Stimulated activated CD8-positive, alpha-beta memory T cell treated with anti-CD3 and anti-CD28 coated beads, Interleukin-15, amount 100 ng/mL, for 24 hours (primary cell): ENCODE results near the gene SLCO3A1.
"Not testable (repeated sequence)": the region's sequence is repeated elsewhere in the genome, so short reads cannot be mapped to it uniquely, and the experiment has no call there.

ENCODE experiments used
- DNase-seq: peaks from one replicate; pipeline ENCODE4 v3.0.0-alpha.2; 2020; ENCODE audit warnings: low read depth

Gene SLCO3A1

DNA sequence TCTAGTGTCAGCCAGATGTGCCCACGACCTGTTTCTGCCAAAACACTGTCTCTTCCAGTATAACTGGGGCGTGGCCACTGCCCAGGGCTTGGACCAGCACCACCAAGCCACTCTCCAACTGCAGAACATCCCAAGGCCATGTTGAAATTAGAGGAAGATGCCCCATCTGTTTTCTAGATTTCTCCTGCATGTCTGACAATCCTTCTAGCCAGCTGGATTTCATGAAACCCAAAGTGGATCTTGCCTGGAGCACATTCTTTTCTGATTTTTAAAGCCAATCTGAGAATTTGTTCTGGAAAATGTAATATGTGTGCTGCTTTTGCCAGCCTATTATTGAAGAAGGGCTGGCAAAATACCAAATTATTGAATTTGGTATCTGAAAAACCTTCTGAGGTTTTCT lies 182.5 kb downstream of the SLCO3A1 start:
- DNase-seq: no peak

DNA sequence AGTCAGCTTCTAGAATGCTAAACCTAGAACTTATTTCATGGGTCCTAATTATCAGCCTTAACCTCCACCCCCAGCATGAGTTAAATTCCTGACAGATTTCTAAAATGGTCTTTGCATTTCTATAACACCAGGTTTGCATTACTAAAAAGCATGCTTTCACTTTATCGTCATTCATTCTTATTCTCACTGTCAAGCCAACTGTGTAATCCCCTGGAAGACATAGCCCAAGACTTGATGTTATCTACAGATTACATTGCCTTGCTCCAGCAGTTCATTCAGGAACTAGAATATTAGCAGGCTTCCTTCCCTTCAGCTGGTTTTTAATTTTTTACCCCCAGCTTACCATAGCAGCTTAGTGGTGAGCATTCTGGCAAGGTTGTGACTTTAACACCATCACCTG lies 184.0 kb downstream of the SLCO3A1 start:
- DNase-seq: no peak

DNA sequence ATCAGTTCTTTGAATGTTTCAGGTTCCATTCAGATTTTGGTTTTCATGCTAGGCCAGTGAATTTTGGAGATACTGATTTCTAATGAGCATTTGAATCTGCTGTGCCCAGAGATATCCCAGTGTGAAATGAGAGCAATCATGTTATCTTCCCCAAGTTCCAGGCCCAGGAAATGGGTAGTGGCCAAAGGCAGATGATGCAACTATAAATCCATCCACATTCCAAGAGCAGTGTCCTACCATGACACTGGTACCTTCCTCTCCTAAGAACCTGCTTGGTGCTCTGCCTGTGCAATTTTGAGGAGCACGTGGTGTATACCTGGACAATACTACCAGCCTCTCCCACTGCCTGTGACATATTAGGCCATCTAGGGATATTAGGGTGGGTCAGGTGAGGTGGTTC lies 186.8 kb downstream of the SLCO3A1 start:
- no peak for DNase-seq

DNA sequence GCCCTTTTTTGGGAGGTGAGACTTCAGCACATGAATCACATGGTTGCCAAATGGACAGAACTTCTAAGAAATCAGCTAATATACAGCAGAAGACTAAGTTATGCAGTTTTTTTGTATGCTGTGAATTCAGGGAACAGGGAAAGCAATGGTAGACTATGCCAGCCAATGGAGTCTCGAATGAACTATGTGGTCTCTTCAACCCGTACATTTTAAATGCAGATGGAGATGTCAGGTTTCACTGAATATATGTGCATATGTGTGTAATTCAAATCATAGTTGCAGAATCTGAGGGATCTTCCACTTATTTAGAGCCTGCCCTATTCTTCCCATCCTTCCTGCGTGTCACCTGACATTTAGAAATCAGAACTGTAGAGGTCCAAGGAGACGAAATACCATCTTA lies 187.9 kb downstream of the SLCO3A1 start:
- DNase-seq: no peak

DNA sequence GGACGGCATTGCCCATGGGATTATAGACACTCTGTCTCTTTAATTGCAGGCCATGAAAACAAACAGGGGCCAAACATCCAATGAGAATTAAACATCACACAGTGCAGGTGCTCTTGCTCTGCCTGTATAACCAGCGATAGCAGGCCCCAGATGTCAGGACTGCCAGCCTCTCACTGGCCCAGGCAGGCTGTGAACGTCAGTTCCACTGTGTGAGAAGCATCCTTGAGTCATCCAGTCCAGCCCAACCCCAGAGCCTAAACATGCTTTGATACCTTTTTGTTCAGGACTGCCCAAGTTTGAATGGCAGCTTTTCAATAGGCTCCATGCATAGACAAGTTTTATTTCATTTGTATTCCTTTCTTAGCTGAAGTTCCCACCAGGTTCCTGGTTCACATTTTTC lies 189.8 kb downstream of the SLCO3A1 start:
- DNase-seq: no peak

DNA sequence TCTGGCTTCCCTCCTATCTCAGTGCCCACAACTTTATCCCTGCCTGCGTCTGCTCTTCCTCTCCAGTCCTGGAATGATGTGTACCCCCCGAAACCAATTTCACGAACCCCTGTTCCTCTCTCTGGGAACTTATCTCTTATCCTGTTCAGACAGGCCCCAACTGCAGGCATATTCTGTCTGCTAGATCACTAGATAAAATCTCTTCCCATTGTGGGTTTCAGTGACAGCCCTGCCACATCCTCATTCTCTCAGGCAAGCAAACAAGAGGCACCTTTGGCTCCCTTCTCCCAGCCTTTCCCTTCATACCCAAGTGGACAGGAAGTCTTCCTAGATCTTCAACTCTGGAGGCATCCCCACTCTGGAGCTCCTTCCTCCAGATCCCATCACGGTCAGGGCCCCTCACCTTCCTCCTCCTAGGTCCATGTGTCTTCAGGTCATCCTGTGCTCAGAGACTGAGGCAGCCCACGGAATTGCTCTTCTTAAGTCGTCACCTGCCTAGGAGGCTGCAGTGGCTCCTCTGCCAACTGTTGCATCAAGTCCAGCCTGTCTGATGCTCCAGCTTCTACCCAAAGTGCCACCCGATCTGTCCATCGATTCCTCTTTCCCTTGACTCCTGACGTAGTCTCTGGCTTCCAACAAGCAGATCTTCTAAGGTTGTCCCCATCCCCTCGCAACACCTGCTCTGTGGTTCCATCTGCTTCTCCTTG lies 190.8 kb downstream of the SLCO3A1 start:
- DNase-seq: no peak

DNA sequence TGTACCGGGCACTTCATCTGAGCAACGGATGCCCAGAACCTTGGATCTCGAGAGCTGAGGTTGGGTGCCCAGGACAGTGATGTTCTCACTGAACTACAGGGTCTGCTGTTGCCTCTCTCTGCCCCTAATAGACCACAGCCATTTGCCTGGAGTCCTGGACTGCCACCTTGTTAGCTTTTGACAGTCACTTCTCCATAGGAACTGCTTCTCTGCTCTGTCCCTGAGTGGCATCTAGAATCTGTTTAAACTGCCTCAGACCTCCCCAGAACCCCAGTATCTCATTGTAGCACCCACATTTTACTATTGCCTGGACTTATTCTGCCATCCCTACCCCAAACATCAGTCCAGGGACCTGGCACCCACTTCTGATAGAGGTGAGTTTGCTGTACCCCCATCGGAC lies 194.4 kb downstream of the SLCO3A1 start:
- DNase-seq: no peak

DNA sequence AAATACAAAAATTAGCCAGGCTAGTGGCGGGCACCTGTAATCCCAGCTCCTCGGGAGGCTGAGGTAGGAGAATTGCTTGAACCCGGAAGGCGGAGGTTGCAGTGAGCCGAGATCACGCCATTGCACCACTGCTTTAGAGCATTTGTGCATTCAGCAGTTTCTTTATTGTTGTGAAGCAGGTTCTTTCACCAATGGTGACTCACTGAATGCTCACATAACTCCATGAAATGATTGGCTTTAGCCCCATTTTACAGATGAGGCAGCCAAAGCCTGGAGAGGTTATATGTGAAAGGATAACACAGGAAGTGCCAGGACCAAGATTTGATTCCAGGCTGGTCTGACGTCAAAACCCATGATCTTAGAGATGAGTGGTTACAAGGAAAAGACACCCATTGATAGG lies 195.2 kb downstream of the SLCO3A1 start:
- DNase-seq: no peak

DNA sequence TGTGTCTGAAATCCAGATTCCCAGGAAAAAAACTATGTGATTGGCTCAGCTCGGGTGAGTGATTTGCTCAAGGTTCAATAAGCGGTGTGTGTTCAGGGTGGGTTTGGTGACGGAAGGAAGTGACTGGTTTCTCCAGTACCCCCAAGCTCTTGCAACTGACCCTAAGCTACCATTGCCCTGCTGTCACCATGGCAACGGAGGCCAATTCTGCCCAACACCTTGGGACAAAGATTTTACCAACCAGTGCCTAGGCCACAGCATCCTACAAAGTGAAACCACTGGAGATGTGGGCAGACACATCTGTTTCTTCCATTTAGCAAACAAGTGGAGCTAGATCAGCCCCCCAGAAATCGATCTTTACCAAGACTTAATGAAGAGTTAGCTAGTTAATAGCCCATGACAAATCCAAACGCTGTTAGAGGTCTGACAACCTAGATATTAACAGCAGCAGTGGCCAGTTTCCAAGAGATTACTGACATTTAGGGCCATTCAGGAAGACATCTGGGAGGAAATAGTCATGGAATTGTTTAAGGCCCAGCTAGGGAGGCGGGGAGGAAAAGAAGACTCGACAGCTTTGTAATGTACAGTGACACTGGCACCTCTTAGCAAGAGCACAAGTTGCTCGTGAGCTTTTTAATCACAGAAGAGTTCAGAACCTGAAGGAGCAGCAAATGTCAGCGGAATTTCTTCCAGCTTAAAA lies 195.9 kb downstream of the SLCO3A1 start:
- no peak for DNase-seq

DNA sequence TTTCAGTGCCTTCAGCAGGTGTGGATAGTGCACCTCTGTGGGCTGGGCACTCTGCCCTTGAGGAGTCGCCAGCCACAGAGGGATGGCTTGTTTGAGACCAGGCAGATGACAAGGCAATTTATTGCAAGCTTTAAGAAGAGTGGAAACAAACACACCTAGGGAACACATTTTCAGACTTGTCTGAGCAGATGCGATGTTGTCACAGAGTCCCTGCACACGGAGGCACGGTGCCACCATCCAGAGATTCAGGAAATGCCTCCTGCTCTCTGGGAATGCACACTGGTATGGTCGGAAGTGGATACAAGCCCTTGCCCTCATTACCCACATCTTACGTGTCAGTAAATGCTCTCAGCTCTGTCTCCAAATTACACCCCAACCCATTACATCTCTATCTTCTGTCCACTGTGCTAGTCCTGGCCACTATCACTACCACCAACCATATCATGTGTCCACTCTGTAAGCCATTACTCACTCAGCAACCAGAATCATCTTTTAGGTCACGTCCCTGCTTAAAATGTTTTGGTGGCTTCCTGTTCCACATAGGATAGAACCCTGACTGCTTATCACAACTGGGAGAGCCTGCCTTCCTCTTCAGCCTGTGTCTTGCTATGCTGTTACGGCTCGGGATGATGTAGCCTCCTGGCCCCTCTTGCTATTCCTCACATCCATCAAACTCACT lies 196.9 kb downstream of the SLCO3A1 start:
- no peak for DNase-seq

DNA sequence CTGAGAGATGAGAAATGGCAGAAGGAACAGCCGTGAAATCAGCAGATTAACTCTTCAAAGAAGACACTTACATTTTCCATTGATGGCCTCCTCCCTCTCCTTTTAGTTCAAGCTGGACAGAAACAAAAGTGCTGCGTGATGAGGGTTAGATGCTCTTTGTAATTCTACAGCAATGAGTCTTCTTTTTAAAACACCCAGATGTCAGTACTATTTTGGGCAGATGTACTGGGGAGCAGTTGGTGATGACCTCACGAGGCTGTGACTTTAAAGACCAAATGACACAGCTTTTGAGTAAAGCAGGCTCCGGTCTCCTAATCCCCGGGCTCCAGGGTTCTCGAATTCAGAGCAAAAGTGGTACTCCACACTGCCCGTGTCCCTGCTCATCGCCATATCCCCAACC lies 198.2 kb downstream of the SLCO3A1 start:
- no peak for DNase-seq

DNA sequence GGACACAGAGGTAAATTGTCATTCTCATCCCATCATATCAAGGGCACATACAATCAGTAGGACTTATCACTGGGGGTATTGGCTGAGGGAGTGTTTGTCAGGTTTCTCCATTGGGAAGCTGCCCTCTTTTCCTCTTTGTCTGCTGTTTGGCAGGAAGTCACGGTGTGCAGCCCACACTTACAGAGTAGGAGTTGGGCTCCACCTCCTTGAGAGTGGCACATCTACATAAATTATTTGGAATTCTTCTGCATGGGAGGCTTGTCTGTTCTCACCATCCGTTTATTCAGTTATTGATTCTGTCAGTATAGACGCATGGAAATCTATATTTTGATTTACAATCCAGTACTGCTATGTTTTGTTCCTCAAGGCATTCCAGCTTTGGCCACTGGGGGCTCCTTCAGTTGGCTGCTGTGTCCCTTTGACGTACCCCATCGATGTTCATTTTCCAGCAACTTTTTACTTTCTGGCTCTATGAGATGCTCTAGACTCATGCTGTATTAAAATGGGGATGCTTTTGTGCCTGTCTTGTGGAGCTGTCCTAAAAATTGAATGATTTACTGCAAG lies 200.3 kb downstream of the SLCO3A1 start:
- DNase-seq: no peak

DNA sequence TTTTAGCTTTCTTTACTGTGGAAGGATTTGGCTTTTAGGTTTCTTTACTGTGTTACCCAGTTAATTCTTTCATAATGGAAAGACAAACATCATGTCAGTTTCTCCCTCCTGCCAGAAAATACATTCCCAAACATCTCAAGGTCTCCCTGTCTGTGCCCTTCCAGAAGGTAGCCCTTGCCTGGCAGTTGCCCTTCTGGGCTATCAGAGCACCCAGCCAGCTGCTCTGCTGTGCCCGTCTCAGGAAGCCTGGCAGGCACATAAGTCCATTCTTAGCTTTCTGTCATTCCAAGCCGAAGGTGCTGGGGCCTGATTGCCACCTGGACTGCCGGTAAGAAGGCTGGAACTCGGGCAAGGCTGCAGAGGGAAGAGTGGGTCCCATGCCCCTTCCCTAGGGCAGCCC lies 203.4 kb downstream of the SLCO3A1 start:
- DNase-seq: no peak

DNA sequence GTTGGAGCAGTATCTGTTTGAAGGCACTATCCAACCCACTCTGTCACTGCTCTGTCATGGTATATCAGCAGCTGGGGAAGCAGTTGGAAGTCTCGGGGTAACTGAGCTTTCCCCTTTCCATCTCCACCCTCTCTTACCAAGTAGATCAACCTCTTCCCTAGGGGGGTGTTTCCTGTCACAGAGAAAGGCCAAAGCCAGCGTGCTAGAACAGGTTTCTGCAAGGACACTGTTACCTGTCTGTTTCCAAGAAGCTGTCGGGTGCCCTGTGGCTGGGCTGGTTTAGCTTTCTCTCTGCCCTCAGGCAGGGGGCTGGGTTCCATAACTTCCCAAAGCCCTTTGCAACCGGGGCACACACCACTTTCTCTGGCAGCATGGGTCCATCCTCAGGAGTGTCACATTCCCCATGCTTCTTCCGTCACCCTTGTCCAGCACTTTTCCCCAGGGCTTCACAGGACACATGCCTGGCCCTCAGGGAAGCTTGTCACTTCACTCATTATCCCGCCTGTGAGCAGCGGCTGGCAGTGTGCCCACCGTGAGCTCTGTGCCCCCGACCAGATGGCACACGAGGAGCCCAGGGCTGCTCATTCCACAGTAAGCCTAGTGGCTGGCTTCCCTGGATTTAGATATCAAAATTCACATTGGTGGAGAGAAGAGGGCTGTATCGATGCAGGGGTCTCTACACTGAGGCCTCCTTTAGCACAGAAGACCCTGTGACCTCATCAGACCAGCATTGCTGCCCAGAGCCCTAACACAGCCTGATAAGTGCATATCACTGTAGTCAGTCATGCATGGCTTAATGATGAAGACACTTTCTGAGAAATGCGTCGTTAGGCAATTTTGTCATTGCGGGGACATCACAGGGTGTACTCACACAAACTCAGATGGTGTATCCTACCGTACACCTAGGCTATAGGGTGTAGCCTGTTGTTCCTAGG lies 205.8 kb downstream of the SLCO3A1 start:
- no peak for DNase-seq

DNA sequence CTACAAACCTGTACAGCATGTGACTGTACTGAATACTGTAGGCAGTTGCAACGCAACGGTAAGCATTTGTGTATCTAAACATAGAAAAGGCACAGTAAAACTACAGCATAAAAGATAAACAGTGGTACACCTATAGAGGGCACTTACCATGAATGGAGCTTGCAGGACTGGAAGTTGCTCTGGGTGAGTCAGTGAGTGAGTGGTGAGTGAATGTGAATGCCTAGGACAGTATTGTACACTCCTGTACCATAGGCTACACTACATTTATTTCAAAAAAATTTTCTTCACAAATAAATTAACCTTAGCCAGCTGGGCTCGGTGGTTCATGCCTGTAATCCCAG lies 206.4 kb downstream of the SLCO3A1 start:
- DNase-seq: not testable (repeated sequence)

DNA sequence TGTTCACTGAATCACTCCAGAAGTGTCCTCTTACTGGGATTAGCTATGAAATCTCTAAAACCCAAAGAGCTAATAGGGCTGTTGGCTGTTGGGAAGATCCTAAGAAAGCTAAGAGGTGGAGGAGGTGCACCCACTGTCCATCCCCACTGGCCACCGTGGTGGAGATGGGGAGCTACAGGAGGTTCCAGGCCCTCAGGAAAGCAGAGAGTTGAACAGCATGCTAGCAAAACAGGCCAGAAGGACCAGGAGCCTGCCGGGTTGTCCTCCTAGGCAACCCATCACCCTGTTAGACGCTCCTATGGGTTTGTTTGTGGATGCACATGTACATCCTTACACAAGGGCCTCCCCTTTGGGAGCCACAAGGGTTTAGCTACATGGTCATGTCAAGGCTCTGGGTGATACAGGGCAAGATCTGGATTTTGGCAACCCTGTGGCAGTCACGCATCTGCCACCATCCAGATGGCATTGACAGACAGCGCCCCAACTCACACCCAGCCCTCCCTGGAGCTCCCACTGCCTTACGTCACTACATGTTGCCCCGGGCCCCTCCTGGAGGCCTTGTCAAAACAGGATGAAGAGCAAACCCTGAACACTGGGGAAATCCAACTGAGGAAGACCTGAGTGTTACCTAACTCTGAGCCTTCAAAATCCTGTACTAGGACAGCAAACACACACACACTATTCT lies 208.1 kb downstream of the SLCO3A1 start:
- no peak for DNase-seq

DNA sequence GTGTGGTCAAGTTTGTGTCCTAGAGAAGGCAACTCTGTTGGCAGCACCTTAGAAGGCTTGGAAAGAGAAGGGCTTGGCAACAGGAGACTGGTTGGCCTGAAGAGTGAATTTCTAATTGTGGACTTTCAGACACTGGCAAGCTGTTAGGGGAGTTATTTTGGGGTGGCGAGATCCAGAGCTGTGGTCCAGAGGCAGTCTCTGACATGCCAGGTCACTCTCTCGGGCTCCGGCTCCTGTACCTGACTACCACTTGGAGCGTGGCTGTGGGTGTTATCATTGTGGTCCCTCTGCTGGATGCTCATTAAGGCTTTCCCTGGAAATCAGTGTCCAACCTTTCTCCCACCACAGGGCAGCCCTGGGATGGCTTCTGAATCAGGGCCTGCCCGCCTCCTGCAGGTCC lies 209.0 kb downstream of the SLCO3A1 start:
- DNase-seq: no peak

DNA sequence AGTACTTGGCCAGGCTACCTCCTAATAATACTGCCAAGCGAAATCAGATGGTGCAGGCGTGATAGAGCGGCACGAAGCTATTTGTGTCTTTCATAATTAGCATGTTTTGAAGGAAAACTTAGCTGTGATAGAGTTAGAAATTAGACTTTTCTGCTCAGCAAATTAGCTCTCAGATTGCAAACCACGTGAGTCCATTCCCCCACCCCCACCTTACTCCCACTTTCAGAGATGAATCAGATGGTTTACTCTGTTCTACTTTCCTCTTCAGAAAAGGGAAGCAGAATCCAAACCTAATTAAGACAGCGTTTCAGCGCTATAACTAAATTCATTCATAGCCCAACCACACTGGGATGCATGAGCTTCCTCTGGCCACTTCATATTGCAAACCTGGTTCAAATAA lies 214.6 kb downstream of the SLCO3A1 start:
- DNase-seq: no peak

DNA sequence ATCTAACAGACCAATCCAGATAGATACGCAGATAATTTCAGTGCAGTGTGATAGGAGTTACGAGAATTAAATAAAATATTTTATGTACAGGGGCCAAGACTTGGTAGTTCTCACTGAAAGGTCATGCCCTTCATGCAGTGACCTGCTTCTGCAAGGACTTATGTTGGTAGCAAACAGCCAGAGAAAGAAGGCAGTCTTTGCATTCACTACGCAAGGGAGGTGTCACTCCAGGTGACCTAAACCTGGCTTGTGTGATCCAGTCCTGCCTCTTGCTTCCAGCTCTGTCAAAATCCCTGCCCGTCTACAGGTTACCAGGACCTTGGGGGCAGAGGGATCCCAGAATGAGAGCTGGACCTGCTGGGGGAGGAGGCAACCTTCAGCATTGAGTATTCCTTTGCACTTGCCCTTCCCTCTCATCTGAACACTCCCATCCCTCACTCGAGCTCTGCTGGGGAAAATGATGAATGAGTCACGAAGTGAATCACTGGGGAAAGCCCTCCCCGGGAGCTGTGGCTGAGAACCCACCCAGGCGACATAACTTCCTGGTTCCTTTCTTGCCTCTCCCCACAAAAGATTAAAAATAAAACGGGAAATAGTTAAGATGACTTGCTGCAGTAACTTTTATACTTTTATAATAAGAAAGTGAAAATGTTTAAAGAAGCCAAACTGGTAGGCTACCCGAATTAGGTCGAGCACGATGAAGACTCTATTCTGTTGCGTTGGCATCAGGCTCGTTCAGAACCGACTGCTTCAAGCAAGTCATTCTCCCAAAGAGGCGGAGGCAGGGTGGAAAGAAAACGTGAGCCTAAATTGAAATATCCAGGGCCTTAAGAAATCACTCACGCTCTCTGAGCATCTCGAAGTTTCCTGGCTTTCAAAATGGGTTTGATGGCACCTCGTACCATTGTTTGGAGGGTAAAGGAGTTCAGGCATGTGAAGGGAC lies 216.1 kb downstream of the SLCO3A1 start:
- no peak for DNase-seq

DNA sequence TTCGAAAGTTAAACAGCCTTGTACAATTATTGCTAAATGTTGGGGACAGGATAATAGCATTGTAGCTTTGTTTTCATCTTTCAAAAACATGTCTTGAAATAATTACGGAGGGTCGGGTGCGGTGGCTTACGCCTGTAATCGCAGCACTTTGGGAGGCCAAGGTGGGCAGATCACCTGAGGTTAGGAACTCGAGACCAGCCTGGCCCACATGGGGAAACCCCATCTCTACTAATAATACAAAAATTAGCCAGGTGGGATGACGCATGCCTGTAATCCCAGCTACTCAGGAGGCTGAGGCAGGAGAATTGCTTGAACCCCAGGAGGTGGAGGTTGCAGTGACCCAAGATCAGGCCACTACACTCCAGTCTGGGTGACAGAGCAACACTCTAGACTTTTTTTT lies 216.7 kb downstream of the SLCO3A1 start:
- not testable (repeated sequence) for DNase-seq
